K562 (cell line): ENCODE results near the gene DYRK1A. TPM values are rescaled to one million over a fixed set of nuclear protein-coding genes. Genes with fewer than 3 reads are reported as not detected.

Source experiments
- EWSR1 ChIP-seq: fragments of 450-650 bp; IDR thresholded peaks from 2 replicates; pipeline ENCODE4 v1.6.1; 2018; ENCODE audit warnings: borderline replicate concordance, mild to moderate bottlenecking, low read depth, moderate library complexity; ENCODE audit not compliant: partially characterized antibody
- FOXP1 ChIP-seq: sonication (generic); formaldehyde crosslinking; IDR thresholded peaks from 2 replicates; pipeline ENCODE4 v1.8.0; 2022; ENCODE audit warnings: mild to moderate bottlenecking, missing genetic modification reagents
- IRF2 ChIP-seq: sonication (generic); formaldehyde crosslinking; IDR thresholded peaks from 2 replicates; pipeline ENCODE4 v1.8.1; 2022; ENCODE audit warnings: mild to moderate bottlenecking, missing genetic modification reagents
- MEF2D ChIP-seq: conservative IDR thresholded peaks from 2 replicates; pipeline ENCODE4 v1.6.1; 2016; ENCODE audit warnings: low read depth, missing genetic modification characterization, missing compliant biosample characterization
- NCOA1 ChIP-seq: fragments of 450-650 bp; IDR thresholded peaks from 2 replicates; pipeline ENCODE4 v1.6.1; 2016; ENCODE audit warnings: low read depth
- NCOA2 ChIP-seq, 2 experiments: fragments of 450-650 bp; IDR thresholded peaks; 2 replicates each; pipeline ENCODE4 v1.6.1; 2018; ENCODE audit warnings: mild to moderate bottlenecking in 2 of 2, moderate library complexity in 1 of 2; ENCODE audit not compliant: partially characterized antibody in 2 of 2
- RHOXF2B ChIP-seq: fragments of 250-450 bp; sonication (Bioruptor Pico); conservative IDR thresholded peaks from 2 replicates; pipeline ENCODE4 v1.5.1; 2021
- SMAD2 ChIP-seq: fragments of 150-350 bp; IDR thresholded peaks from 2 replicates; pipeline ENCODE4 v1.6.1; 2014; ENCODE audit warnings: low read depth, mild to moderate bottlenecking, low read length
- TBL1XR1 ChIP-seq, 2 experiments: IDR thresholded peaks; 2 replicates each; pipeline ENCODE4 v1.6.1; 2012; ENCODE audit warnings: improper control_type of control experiment in 2 of 2, low read length in 2 of 2, mild to moderate bottlenecking in 1 of 2
- XRCC5 ChIP-seq: fragments of 200-400 bp; formaldehyde crosslinking; IDR thresholded peaks from 2 replicates; pipeline ENCODE4 v1.6.1; 2017; ENCODE audit warnings: low read depth, mild to moderate bottlenecking, low read length
- ZNF253 ChIP-seq: fragments of 250-450 bp; sonication (Bioruptor Pico); conservative IDR thresholded peaks from 2 replicates; pipeline ENCODE4 v1.6.1; 2021; ENCODE audit warnings: mild to moderate bottlenecking
- ZNF316 ChIP-seq: fragments of 450-650 bp; IDR thresholded peaks from 2 replicates; pipeline ENCODE4 v1.6.1; 2016
- ZNF408 ChIP-seq: fragments of 250-450 bp; sonication (Bioruptor Pico); IDR thresholded peaks from 2 replicates; pipeline ENCODE4 v1.4.0; 2020; ENCODE audit warnings: low read depth, mild to moderate bottlenecking, moderate library complexity
- ZNF431 ChIP-seq: sonication (generic); formaldehyde crosslinking; IDR thresholded peaks from 2 replicates; pipeline ENCODE4 v1.8.0; 2022; ENCODE audit warnings: mild to moderate bottlenecking, missing genetic modification reagents
- ZNF507 ChIP-seq: conservative IDR thresholded peaks from 2 replicates; pipeline ENCODE4 v1.6.1; 2017; ENCODE audit warnings: missing genetic modification characterization, missing compliant biosample characterization
- ZNF75A ChIP-seq: fragments of 450-650 bp; formaldehyde crosslinking; IDR thresholded peaks from 2 replicates; pipeline ENCODE4 v1.4.0; 2020; ENCODE audit warnings: mild to moderate bottlenecking
- ZSCAN29 ChIP-seq: fragments of 450-650 bp; IDR thresholded peaks from 2 replicates; pipeline ENCODE4 v1.6.1; 2017
- polyA plus RNA-seq, 8 experiments: library from polyadenylated mRNA; depleted of rRNA in 4 of 8; stranded (reverse) in 5 of 8; unstranded in 3 of 8; fragments of >200 nt; fragmentation: Nextera tagmentation in 2 of 8; fragmentation: Illumina TruSeq in 1 of 8; extraction: Ambion mirVana in 2 of 8; extraction: Trizol in 1 of 8; gene quantifications; 2 replicates each; pipeline versions ENCODE4 v1.2.1 to v1.2.3, GENCODE V29; 2011 to 2014; ENCODE audit warnings: inconsistent platforms in 1 of 8, missing spikeins in 1 of 8
- total RNA-seq, 7 experiments: library from RNA; depleted of rRNA in 6 of 7; stranded (reverse); fragments of >200 nt in 6 of 7; fragmentation: Illumina TruSeq in 2 of 7; extraction: Trizol in 2 of 7; gene quantifications; 2 replicates each; pipeline versions ENCODE4 v1.2.1 to v1.2.3, GENCODE V29; 2011 to 2021; ENCODE audit warnings: low replicate concordance in 1 of 7
- TF ChIP-seq, protein P1 (sequence below): sonication (generic); formaldehyde crosslinking; IDR thresholded peaks from 2 replicates; pipeline ENCODE4 v1.8.1; 2023; ENCODE audit warnings: mild to moderate bottlenecking, missing genetic modification reagents
- TF ChIP-seq, protein P2 (sequence below): IDR thresholded peaks from 3 replicates; pipeline ENCODE4 v1.6.1; 2011; ENCODE audit warnings: borderline replicate concordance, mild to moderate bottlenecking; ENCODE audit not compliant: insufficient read length, insufficient read depth
- TF ChIP-seq, protein P3 (sequence below): sonication (generic); formaldehyde crosslinking; IDR thresholded peaks from 2 replicates; pipeline ENCODE4 v1.8.0; 2023; ENCODE audit warnings: missing genetic modification reagents, mild to moderate bottlenecking, borderline replicate concordance
- TF ChIP-seq, protein P4 (sequence below): fragments of 250-450 bp; sonication (Bioruptor Pico); IDR thresholded peaks from 2 replicates; pipeline ENCODE4 v1.6.1; 2021; ENCODE audit warnings: mild to moderate bottlenecking

Gene DYRK1A
- total and polyA plus RNA-seq, 9 of the 15 experiments (the other 6 are each of a cell fraction or from before 2014, with no cell fraction given): 3.7 to 64.8 (median 42.3) TPM

DNA sequence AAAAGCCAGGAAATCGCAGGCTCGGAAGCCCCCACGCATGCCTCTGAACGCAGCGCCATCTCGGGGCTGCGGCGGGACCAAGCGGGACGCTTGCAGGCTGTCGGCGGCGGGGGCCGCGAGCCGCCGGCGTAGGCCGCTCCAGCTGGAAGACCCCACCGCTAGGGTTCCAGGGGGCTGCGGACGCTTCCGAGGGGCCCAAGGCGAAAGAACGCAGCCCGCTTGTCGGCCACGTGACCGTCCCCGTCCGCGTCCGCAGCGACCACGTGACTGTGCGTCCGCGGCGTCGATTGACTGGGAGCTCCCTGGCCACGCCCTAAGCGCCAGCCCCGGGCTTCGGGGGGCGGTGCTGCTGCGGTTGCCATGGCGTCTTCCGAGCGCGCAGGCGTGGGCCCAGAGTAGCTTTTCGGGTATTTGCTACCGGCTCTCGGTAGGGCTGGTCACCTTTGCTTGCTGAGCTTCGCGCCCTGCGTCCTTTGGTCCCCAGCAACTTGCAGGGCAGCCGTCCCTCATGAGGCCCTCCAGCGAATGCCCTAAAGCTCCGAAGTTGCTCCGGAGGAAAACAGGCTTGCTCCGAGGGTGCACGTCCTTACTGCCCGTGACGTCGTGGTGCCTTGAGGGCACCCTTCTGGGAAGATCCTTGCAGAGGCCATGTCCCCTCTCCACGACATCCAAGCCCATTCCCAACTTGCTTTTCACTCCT lies 197.2 kb downstream of the DYRK1A start (continued):
- TF ChIP-seq ZNF408 (CRISPR knock-in tag) (no peak), ZSCAN29 (no peak), SMAD2 (no peak), FOXP1 (CRISPR knock-in tag) (peak; percentile 30; the same call in 1 of the 2 replicates), ZNF316 (no peak), RHOXF2B (0 out of 2 replicates have a peak, but pooled peaks have one; percentile 7), ZNF75A (CRISPR knock-in tag) (no peak), XRCC5 (peak; percentile 81), ZNF253 (CRISPR knock-in tag) (no peak), MEF2D (no peak), ZNF507 (tag) (no peak), NCOA1 (no peak; the same call in none of the 2 replicates), TBL1XR1 (IDR thresholded peaks at IDR 0.05; ENCODE audit: low read length in 2 of 2) (peak in 1 of 2 experiments; percentile 76; a peak in 3 of 4 replicates), IRF2 (CRISPR knock-in tag) (no peak), ZNF431 (CRISPR knock-in tag) (peak; percentile 56; the same call in 1 of the 2 replicates), EWSR1 (no peak), NCOA2 (IDR thresholded peaks at IDR 0.05; ENCODE audit: partially characterized antibody in 2 of 2) (no peak)
- TF ChIP-seq, protein P1, sequence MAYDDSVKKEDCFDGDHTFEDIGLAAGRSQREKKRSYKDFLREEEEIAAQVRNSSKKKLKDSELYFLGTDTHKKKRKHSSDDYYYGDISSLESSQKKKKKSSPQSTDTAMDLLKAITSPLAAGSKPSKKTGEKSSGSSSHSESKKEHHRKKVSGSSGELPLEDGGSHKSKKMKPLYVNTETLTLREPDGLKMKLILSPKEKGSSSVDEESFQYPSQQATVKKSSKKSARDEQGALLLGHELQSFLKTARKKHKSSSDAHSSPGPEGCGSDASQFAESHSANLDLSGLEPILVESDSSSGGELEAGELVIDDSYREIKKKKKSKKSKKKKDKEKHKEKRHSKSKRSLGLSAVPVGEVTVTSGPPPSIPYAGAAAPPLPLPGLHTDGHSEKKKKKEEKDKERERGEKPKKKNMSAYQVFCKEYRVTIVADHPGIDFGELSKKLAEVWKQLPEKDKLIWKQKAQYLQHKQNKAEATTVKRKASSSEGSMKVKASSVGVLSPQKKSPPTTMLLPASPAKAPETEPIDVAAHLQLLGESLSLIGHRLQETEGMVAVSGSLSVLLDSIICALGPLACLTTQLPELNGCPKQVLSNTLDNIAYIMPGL (CRISPR knock-in tag): no peak
- TF ChIP-seq, protein P2, sequence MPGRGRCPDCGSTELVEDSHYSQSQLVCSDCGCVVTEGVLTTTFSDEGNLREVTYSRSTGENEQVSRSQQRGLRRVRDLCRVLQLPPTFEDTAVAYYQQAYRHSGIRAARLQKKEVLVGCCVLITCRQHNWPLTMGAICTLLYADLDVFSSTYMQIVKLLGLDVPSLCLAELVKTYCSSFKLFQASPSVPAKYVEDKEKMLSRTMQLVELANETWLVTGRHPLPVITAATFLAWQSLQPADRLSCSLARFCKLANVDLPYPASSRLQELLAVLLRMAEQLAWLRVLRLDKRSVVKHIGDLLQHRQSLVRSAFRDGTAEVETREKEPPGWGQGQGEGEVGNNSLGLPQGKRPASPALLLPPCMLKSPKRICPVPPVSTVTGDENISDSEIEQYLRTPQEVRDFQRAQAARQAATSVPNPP: no peak
- TF ChIP-seq, protein P3, sequence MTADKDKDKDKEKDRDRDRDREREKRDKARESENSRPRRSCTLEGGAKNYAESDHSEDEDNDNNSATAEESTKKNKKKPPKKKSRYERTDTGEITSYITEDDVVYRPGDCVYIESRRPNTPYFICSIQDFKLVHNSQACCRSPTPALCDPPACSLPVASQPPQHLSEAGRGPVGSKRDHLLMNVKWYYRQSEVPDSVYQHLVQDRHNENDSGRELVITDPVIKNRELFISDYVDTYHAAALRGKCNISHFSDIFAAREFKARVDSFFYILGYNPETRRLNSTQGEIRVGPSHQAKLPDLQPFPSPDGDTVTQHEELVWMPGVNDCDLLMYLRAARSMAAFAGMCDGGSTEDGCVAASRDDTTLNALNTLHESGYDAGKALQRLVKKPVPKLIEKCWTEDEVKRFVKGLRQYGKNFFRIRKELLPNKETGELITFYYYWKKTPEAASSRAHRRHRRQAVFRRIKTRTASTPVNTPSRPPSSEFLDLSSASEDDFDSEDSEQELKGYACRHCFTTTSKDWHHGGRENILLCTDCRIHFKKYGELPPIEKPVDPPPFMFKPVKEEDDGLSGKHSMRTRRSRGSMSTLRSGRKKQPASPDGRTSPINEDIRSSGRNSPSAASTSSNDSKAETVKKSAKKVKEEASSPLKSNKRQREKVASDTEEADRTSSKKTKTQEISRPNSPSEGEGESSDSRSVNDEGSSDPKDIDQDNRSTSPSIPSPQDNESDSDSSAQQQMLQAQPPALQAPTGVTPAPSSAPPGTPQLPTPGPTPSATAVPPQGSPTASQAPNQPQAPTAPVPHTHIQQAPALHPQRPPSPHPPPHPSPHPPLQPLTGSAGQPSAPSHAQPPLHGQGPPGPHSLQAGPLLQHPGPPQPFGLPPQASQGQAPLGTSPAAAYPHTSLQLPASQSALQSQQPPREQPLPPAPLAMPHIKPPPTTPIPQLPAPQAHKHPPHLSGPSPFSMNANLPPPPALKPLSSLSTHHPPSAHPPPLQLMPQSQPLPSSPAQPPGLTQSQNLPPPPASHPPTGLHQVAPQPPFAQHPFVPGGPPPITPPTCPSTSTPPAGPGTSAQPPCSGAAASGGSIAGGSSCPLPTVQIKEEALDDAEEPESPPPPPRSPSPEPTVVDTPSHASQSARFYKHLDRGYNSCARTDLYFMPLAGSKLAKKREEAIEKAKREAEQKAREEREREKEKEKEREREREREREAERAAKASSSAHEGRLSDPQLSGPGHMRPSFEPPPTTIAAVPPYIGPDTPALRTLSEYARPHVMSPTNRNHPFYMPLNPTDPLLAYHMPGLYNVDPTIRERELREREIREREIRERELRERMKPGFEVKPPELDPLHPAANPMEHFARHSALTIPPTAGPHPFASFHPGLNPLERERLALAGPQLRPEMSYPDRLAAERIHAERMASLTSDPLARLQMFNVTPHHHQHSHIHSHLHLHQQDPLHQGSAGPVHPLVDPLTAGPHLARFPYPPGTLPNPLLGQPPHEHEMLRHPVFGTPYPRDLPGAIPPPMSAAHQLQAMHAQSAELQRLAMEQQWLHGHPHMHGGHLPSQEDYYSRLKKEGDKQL (CRISPR knock-in tag): no peak
- TF ChIP-seq, protein P4, sequence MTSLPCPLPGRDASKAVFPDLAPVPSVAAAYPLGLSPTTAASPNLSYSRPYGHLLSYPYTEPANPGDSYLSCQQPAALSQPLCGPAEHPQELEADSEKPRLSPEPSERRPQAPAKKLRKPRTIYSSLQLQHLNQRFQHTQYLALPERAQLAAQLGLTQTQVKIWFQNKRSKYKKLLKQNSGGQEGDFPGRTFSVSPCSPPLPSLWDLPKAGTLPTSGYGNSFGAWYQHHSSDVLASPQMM (CRISPR knock-in tag): no peak
